GM21737 (cell line): Measurements from ENCODE around the gene TNRC6C.

Source experiments
- ATAC-seq: cut with Tn5 transposase; IDR thresholded peaks from one replicate; pipeline ENCODE4 v1.9.1; 2021; ENCODE audit warnings: mild to moderate bottlenecking, moderate library complexity; ENCODE audit not compliant: unreplicated experiment

The TNRC6C gene

GRCh38 chr17:77957857-77958715 lies at the start of gene TNRC6C:
TNRC6C (plus strand) TSS chr17:77958703; CDS start chr17:78004207, 45,504 bp downstream.
- peak; percentile 78 for ATAC-seq

- no peak for ATAC-seq
Observed at GRCh38 chr17:77909236-77909635, 49.3 kb upstream of the TNRC6C start.

GRCh38 chr17:77909816-77910215 lies 48.7 kb upstream of the TNRC6C start:
- no peak for ATAC-seq

- no peak for ATAC-seq
Observed at GRCh38 chr17:77914385-77915254, 43.9 kb upstream of the TNRC6C start.

- ATAC-seq: no peak
Observed at GRCh38 chr17:77915594-77916021, 42.9 kb upstream of the TNRC6C start.

- ATAC-seq: no peak
Observed at GRCh38 chr17:77916264-77916663, 42.2 kb upstream of the TNRC6C start.

- ATAC-seq: no peak
Observed at GRCh38 chr17:77916703-77917481, 41.6 kb upstream of the TNRC6C start.

GRCh38 chr17:77919276-77919675 lies 39.2 kb upstream of the TNRC6C start:
- no peak for ATAC-seq

GRCh38 chr17:77923135-77923534 lies 35.4 kb upstream of the TNRC6C start:
- no peak for ATAC-seq

- no peak for ATAC-seq
Observed at GRCh38 chr17:77923776-77924513, 34.6 kb upstream of the TNRC6C start.

- ATAC-seq: no peak
Observed at GRCh38 chr17:77924757-77925336, 33.7 kb upstream of the TNRC6C start.

GRCh38 chr17:77925831-77926543 lies 32.5 kb upstream of the TNRC6C start:
- no peak for ATAC-seq

GRCh38 chr17:77926981-77927380 lies 31.5 kb upstream of the TNRC6C start:
- ATAC-seq: no peak

GRCh38 chr17:77927777-77928518 lies 30.6 kb upstream of the TNRC6C start:
- ATAC-seq: no peak

- ATAC-seq: no peak
Observed at GRCh38 chr17:77928519-77929179, 29.9 kb upstream of the TNRC6C start.

- no peak for ATAC-seq
Observed at GRCh38 chr17:77929180-77929564, 29.3 kb upstream of the TNRC6C start.

GRCh38 chr17:77929871-77930436 lies 28.5 kb upstream of the TNRC6C start:
- ATAC-seq: no peak
